RWPE2 (cell line): ENCODE results near the gene TFCP2.

Experiments used
- ATAC-seq: fragments of 200-7000 bp; cut with Tn5 transposase; 3 replicates; pipeline ENCODE4 v1.9.1; 2021; ENCODE audit warnings: low read depth
- DNase-seq: peaks from one replicate; pipeline ENCODE4 v3.0.0-alpha.2; 2020; ENCODE audit warnings: low spot score
- H3K27ac ChIP-seq: fragments of 450-650 bp; 2 replicates; pipeline ENCODE4 v1.5.1; 2017; ENCODE audit warnings: mild to moderate bottlenecking; ENCODE audit not compliant: poor library complexity, severe bottlenecking
- H3K27me3 ChIP-seq: fragments of 250-450 bp; sonication (Bioruptor Pico); 2 replicates; pipeline ENCODE4 v1.5.1; 2021; ENCODE audit warnings: mild to moderate bottlenecking, moderate library complexity; ENCODE audit not compliant: insufficient read depth, poor library complexity, severe bottlenecking
- H3K36me3 ChIP-seq: fragments of 250-450 bp; sonication (Bioruptor Pico); 2 replicates; pipeline ENCODE4 v1.5.1; 2020; ENCODE audit warnings: low read depth, mild to moderate bottlenecking, moderate library complexity
- H3K4me1 ChIP-seq: fragments of 250-450 bp; sonication (Bioruptor Pico); 2 replicates; pipeline ENCODE4 v1.5.1; 2021; ENCODE audit warnings: mild to moderate bottlenecking, moderate library complexity; ENCODE audit not compliant: insufficient read depth, poor library complexity, severe bottlenecking
- H3K4me3 ChIP-seq: fragments of 250-450 bp; sonication (Bioruptor Pico); 2 replicates; pipeline ENCODE4 v1.5.1; 2021; ENCODE audit warnings: mild to moderate bottlenecking, moderate library complexity; ENCODE audit not compliant: severe bottlenecking
- H3K9me3 ChIP-seq: fragments of 250-450 bp; sonication (Bioruptor Pico); 2 replicates; pipeline ENCODE4 v1.5.1; 2021; ENCODE audit warnings: mild to moderate bottlenecking, moderate library complexity; ENCODE audit not compliant: severe bottlenecking
- TF ChIP-seq, protein P1 (sequence below): fragments of 450-650 bp; IDR thresholded peaks from one replicate; pipeline ENCODE4 v1.5.1; 2017; ENCODE audit warnings: mild to moderate bottlenecking, moderate library complexity; ENCODE audit not compliant: poor library complexity, severe bottlenecking

Gene TFCP2

DNA sequence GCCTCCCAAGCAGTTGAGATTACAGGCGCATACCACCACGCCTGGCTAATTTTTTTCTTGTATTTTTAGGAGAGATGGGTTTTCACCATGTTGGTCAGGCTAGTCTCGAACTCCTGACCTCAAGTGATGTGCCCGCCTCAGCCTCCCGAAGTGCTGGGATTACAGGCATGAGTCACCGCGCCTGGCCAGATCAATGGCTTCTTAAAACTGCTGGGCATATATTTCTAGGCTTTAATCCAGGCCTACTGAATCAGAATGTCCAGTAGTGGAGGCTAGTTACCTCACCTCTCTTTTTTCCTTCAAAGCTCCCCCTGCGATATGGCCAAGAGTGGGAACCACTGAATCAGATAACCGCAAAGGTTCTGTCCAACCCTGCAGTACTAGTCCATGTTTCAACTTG lies 27.9 kb upstream of the TFCP2 start:
- Histone ChIP-seq H3K27me3 (no peaks in the 10 kb centered on the region), H3K4me1 (no peaks in the 10 kb centered on the region), H3K9me3 (no peaks in the 10 kb centered on the region), H3K36me3 (no peaks in the 10 kb centered on the region), H3K4me3 (no peak overlapping the region), H3K27ac (no peak overlapping the region)
- TF ChIP-seq, protein P1, sequence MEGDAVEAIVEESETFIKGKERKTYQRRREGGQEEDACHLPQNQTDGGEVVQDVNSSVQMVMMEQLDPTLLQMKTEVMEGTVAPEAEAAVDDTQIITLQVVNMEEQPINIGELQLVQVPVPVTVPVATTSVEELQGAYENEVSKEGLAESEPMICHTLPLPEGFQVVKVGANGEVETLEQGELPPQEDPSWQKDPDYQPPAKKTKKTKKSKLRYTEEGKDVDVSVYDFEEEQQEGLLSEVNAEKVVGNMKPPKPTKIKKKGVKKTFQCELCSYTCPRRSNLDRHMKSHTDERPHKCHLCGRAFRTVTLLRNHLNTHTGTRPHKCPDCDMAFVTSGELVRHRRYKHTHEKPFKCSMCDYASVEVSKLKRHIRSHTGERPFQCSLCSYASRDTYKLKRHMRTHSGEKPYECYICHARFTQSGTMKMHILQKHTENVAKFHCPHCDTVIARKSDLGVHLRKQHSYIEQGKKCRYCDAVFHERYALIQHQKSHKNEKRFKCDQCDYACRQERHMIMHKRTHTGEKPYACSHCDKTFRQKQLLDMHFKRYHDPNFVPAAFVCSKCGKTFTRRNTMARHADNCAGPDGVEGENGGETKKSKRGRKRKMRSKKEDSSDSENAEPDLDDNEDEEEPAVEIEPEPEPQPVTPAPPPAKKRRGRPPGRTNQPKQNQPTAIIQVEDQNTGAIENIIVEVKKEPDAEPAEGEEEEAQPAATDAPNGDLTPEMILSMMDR: no peak
- DNase-seq (no peak), ATAC-seq (no peak)

DNA sequence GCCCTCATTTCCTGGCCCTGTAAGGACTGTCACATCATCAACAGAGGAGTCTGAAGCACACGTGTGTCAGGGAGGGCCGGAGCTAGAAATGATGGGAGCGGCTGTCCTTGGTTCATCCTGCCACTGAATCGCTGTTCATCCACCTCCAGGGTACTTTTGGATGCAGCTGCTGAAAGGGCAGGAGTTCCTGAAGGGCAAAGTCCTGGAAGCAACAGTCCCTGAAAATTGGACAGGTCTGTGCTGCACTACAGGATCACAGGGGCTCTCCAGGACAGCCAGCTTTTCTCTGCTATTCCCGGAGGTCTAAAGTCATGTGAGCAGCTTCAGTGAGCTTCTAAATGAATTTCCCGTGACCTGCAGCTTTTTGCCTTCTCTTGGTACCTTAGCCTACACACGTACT lies 27.2 kb upstream of the TFCP2 start:
- TF ChIP-seq, protein P1: no peak
- H3K27ac ChIP-seq: no peak overlapping the region
- no peaks in the 10 kb centered on the region for H3K4me1 ChIP-seq
- no peaks in the 10 kb centered on the region for H3K36me3 ChIP-seq
- H3K4me3 ChIP-seq: no peak overlapping the region
- no peaks in the 10 kb centered on the region for H3K9me3 ChIP-seq
- no peak for ATAC-seq
- no peak for DNase-seq
- no peaks in the 10 kb centered on the region for H3K27me3 ChIP-seq

- TF ChIP-seq, protein P1: no peak
- ATAC-seq: no peak
- no peak for DNase-seq
- no peak overlapping the region for H3K4me3 ChIP-seq
- H3K36me3 ChIP-seq: no peaks in the 10 kb centered on the region
- no peaks in the 10 kb centered on the region for H3K27me3 ChIP-seq
- no peaks in the 10 kb centered on the region for H3K9me3 ChIP-seq
- no peaks in the 10 kb centered on the region for H3K4me1 ChIP-seq
- no peak overlapping the region for H3K27ac ChIP-seq
These were observed 26.5 kb upstream of the TFCP2 start for GRCh38 chr12:51199366-51199945.

DNA sequence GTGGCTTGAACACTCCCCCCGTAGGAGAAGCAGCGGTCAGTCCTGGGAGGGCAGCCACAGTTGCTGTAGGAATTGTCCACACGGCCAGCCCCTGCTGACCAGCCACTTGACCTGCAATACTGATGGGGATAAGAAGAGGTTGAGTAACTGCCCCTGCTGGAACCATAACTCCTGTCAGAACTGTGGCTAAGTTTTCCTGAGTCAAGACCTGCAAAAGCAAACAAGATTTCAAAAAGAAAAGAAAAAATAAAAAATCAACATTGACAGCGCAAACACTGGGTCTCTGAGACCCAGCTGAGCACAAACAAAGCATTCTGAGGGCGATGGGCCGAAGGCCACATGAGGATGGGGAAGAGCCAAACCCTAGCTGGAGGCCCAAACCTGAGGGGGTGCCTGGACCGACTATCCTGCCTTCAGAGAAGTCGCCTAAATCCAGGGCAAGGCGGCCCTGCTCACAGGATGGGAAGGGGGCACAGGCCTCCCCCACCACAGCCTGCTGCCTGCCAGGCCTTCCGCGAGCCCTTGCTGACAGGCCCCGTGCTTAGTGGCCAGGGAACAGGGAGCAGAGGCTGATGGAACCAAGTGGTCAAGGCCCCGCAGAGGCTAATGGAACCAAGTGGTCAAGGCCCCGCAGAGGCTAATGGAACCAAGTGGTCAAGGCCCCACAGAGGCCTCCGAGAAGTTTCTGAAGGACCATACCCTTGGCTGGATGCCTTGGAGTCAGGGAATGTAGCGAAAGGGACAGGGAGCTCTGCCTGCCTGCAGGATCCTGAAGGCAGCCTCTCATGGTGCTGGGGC lies 25.8 kb upstream of the TFCP2 start:
- DNase-seq: no peak
- Histone ChIP-seq H3K4me3 (no peak overlapping the region), H3K9me3 (no peaks in the 10 kb centered on the region), H3K27ac (no peak overlapping the region), H3K36me3 (no peaks in the 10 kb centered on the region), H3K27me3 (no peaks in the 10 kb centered on the region), H3K4me1 (no peaks in the 10 kb centered on the region)
- TF ChIP-seq, protein P1: no peak
- no peak for ATAC-seq
